AG04450 (cell line): ENCODE results near the gene CEP41. TPM values are rescaled to one million over a fixed set of nuclear protein-coding genes. Genes with fewer than 3 reads are reported as not detected.

Experiments used
- CTCF ChIA-PET: fragments of 300-600, 350-600 bp; formaldehyde crosslinking; extraction: SDS; loops from one replicate; lab custom pipeline; 2022; ENCODE audit warnings: antibody characterized with exemption, inconsistent platforms; lab: Charles Lee
- POLR2A ChIA-PET: fragments of 350-600 bp; formaldehyde crosslinking; extraction: SDS; loops from one replicate; lab custom pipeline; 2021; ENCODE audit warnings: antibody characterized with exemption, inconsistent platforms; lab: Yijun Ruan, JAX
- DNase-seq: peaks from one replicate; pipeline ENCODE4 v3.0.0-alpha.2; 2011; ENCODE audit warnings: low read depth, low spot score
- H3K27ac ChIP-seq: one replicate; pipeline ENCODE4 v1.5.1; 2012; ENCODE audit warnings: low read depth, low read length, control low read depth
- H3K27me3 ChIP-seq: one replicate; pipeline ENCODE4 v1.6.0; 2012; ENCODE audit warnings: low read length; ENCODE audit not compliant: control insufficient read depth, insufficient read depth
- H3K4me3 ChIP-seq: 2 replicates; pipeline ENCODE4 v1.5.1; 2011; ENCODE audit warnings: mild to moderate bottlenecking, low read depth, low read length, control low read depth
- H3K9me3 ChIP-seq: 2 replicates; pipeline ENCODE4 v1.5.1; 2012; ENCODE audit warnings: low read length; ENCODE audit not compliant: control insufficient read depth, insufficient read depth
- CTCF ChIP-seq: IDR thresholded peaks from 2 replicates; pipeline ENCODE4 v1.5.1; 2011; ENCODE audit warnings: low read depth, low read length, control low read depth, inconsistent platforms
- polyA plus RNA-seq: library from polyadenylated mRNA; depleted of rRNA; stranded (reverse); fragments of >200 nt; gene quantifications from 2 replicates; pipeline ENCODE4 v1.2.3, GENCODE V29; 2011

The CEP41 gene
- polyA plus RNA-seq, 1 experiment: 26.4 TPM

GRCh38 chr7:130397051-130397757 is 43.6 kb downstream of the CEP41 start:
- Histone ChIP-seq H3K27me3 (no peaks in the 10 kb centered on the region), H3K27ac (no peak overlapping the region), H3K9me3 (no peaks in the 10 kb centered on the region), H3K4me3 (no peak overlapping the region)
- no peak for DNase-seq
- ChIA-PET POLR2A (interaction anchor here (0.7 kb wide), 1 partner anchor 124 kb away, joined by 12 read pairs; no protein-coding TSS in a partner anchor), CTCF (no interaction called here)
- TF ChIP-seq CTCF: no peak

GRCh38 chr7:130396109-130396508 is 44.7 kb downstream of the CEP41 start:
- ChIA-PET CTCF (no interaction called here), POLR2A (interaction anchor here (0.7 kb wide), 1 partner anchor 31 kb away, joined by 3 read pairs; no protein-coding TSS in a partner anchor)
- no peak for DNase-seq
- Histone ChIP-seq H3K4me3 (no peak overlapping the region), H3K27me3 (no peaks in the 10 kb centered on the region), H3K27ac (no peak overlapping the region), H3K9me3 (no peaks in the 10 kb centered on the region)
- no peak for TF ChIP-seq CTCF

- Histone ChIP-seq H3K4me3 (no peak overlapping the region), H3K27ac (no peak overlapping the region), H3K9me3 (no peaks in the 10 kb centered on the region), H3K27me3 (no peaks in the 10 kb centered on the region)
- POLR2A ChIA-PET: no interaction called here
- no peak for DNase-seq
- CTCF ChIA-PET: no interaction called here
- TF ChIP-seq CTCF: no peak
Observed at GRCh38 chr7:130395421-130395820, 45.4 kb downstream of the CEP41 start.

GRCh38 chr7:130394421-130395195 is 46.2 kb downstream of the CEP41 start:
- no peak for TF ChIP-seq CTCF
- H3K4me3 ChIP-seq: no peak overlapping the region
- no peak for DNase-seq
- H3K9me3 ChIP-seq: no peaks in the 10 kb centered on the region
- H3K27ac ChIP-seq: no peak overlapping the region
- ChIA-PET CTCF (no interaction called here), POLR2A (no interaction called here)
- H3K27me3 ChIP-seq: no peaks in the 10 kb centered on the region
